Ovary (tissue), 9 donors: ENCODE results near the gene TLDC2. TPM values are rescaled to one million over a fixed set of nuclear protein-coding genes. Genes with fewer than 3 reads are reported as not detected.
"Not testable (repeated sequence)": the region's sequence is repeated elsewhere in the genome, so short reads cannot be mapped to it uniquely, and the experiment has no call there.

Experiments
- DNase-seq, 5 donors: peaks; one replicate each; pipeline ENCODE4 v3.0.0-alpha.2; 2019 to 2020
- H3K27ac ChIP-seq, 2 donors: fragments of 200-600 bp; one replicate each; pipeline versions ENCODE4 v1.5.1 to v1.8.0; 2019 to 2022
- H3K27me3 ChIP-seq: fragments of 200-600 bp; one replicate; pipeline ENCODE4 v1.8.0; 2022
- H3K36me3 ChIP-seq: fragments of 200-600 bp; sonication (generic); one replicate; pipeline ENCODE4 v1.5.1; 2019
- H3K4me1 ChIP-seq: one replicate; pipeline ENCODE4 v1.8.1; 2013; ENCODE audit warnings: mild to moderate bottlenecking, moderate library complexity; ENCODE audit not compliant: insufficient read depth
- H3K4me3 ChIP-seq: fragments of 200-600 bp; sonication (generic); one replicate; pipeline ENCODE4 v1.5.1; 2017
- H3K9me3 ChIP-seq, 2 donors: fragments of 200-600 bp in 1 of 2; sonication (generic) in 1 of 2; one replicate each; pipeline versions ENCODE4 v1.5.1 to v1.8.1; 2013 to 2019; ENCODE audit warnings: mild to moderate bottlenecking in 1 of 2, moderate library complexity in 1 of 2
- CTCF ChIP-seq, 3 donors: fragments of 450-650 bp in 2 of 3; fragments of 200-600 bp in 1 of 3; IDR thresholded peaks; one replicate each; pipeline versions ENCODE4 v1.5.1 to v1.8.0; 2016 to 2022; ENCODE audit warnings: antibody characterized with exemption in 3 of 3, mild to moderate bottlenecking in 1 of 3
- EP300 ChIP-seq: sonication (generic); formaldehyde crosslinking; IDR thresholded peaks from one replicate; pipeline ENCODE4 v1.6.1; 2017; ENCODE audit warnings: antibody characterized with exemption
- POLR2A ChIP-seq: fragments of 450-650 bp; IDR thresholded peaks from one replicate; pipeline ENCODE4 v1.6.1; 2017; ENCODE audit warnings: antibody characterized with exemption, mild to moderate bottlenecking, moderate library complexity
- WGBS, 3 donors: extraction: QIAGEN DNeasy Blood & Tissue Kit in 1 of 3; methylation state at CpG; one replicate each; pipeline versions ENCODE4 v1.1.5 to v1.1.7; 2013 to 2017; 5-methylcytosine and 5-hydroxymethylcytosine counted together
- intact Hi-C, 4 donors: fragments of 100-400 bp; cut with DNase I; formaldehyde crosslinking; loops; one replicate each; pipeline versions ENCODE4 v1.11.0 to v1.15.1; 2022 to 2023
- polyA plus RNA-seq, 2 donors: library from polyadenylated mRNA; stranded (reverse); fragments of 200-250 nt in 1 of 2; fragments of 350-450 nt in 1 of 2; fragmentation: Illumina TruSeq in 1 of 2; extraction: RNeasy Lipid Tissue Mini Kit (QIAGEN cat#74804) in 1 of 2; gene quantifications; one replicate each; pipeline ENCODE4 v1.2.3, GENCODE V29; 2013 to 2014
- total RNA-seq, 7 donors: library from RNA; depleted of rRNA in 2 of 7; stranded (reverse); fragments of >200 nt in 2 of 7; fragmentation: NEBNext Ultra II Directional in 3 of 7; extraction: Animal tissue kit (Norgen Biotek cat#: 25700) in 3 of 7; gene quantifications; one replicate each; pipeline versions ENCODE4 v1.1.0 to v1.2.4, GENCODE V29; 2016 to 2023
- donor health status: DM: no; HTN: no; CAD: no; lungs with moderate emphysema.
- donor health status: DM: no; HTN: no; CAD: no.
- donor health status: Bipolar disorder and iron deficiency.
- donor health status: DM: yes; HTN: yes; CAD: no.
- donor health status: DM: no; HTN: no; CAD: no.
- donor health status: DM: yes; HTN: yes; CAD: no.

TLDC2 gene
- total and polyA plus RNA-seq, 9 donors = 0.10 to 0.95 (median 0.33) TPM; not detected in 4

- Histone ChIP-seq H3K27ac (peak overlapping the region in 1 of 2 donors; percentile 3), H3K4me1 (peaks cover 3% of the 10 kb centered on the region), H3K27me3 (no peaks in the 10 kb centered on the region), H3K36me3 (no peaks in the 10 kb centered on the region), H3K4me3 (no peak overlapping the region), H3K9me3 (no peaks in the 10 kb centered on the region)
- TF ChIP-seq CTCF (IDR thresholded peaks at IDR 0.05) = no peak
- TF ChIP-seq EP300 = no peak
- TF ChIP-seq POLR2A = no peak
- 63 to 67% (median 65%) methylated on average over 8 of the region's 8 CpGs for WGBS, 3 donors
- intact Hi-C loops = loop anchor here in 3 of 4 donors (10.0 kb wide), 4 partner anchors 52 to 662 kb away; partner anchors contain the start of gene DSN1 (in 2 of the 3)
- no peak for DNase-seq
Observed at GRCh38 chr20:36866681-36867495, 9.1 kb upstream of the TLDC2 start.

- H3K27me3 ChIP-seq = no peaks in the 10 kb centered on the region
- no peak overlapping the region for H3K4me3 ChIP-seq
- H3K36me3 ChIP-seq = no peaks in the 10 kb centered on the region
- H3K27ac ChIP-seq = no peak overlapping the region
- no peaks in the 10 kb centered on the region for H3K4me1 ChIP-seq
- no peaks in the 10 kb centered on the region for H3K9me3 ChIP-seq
- DNase-seq = peak in 1 of 5 donors; percentile 7
- WGBS, 3 donors = 72 to 76% (median 76%) methylated on average over 16 of the region's 16 CpGs
- intact Hi-C loops = no loop called here
- TF ChIP-seq EP300 = no peak
- no peak for TF ChIP-seq POLR2A
- TF ChIP-seq CTCF (IDR thresholded peaks at IDR 0.05) = no peak
Observed at GRCh38 chr20:36871640-36872570, 4.0 kb upstream of the TLDC2 start.

- TF ChIP-seq EP300 (no peak), POLR2A (no peak), CTCF (IDR thresholded peaks at IDR 0.05) (no peak)
- DNase-seq = peak in 2 of 5 donors; percentile 36 to 69
- no peak overlapping the region for H3K4me3 ChIP-seq
- no peaks in the 10 kb centered on the region for H3K36me3 ChIP-seq
- no peaks in the 10 kb centered on the region for H3K4me1 ChIP-seq
- H3K9me3 ChIP-seq = no peaks in the 10 kb centered on the region
- WGBS, 3 donors = 20 to 35% (median 29%) methylated on average over 5 of the region's 5 CpGs
- intact Hi-C loops = no loop called here
- no peak overlapping the region for H3K27ac ChIP-seq
- no peaks in the 10 kb centered on the region for H3K27me3 ChIP-seq
Observed at GRCh38 chr20:36872852-36873251, 3.1 kb upstream of the TLDC2 start.

- Histone ChIP-seq H3K27ac (no peak overlapping the region), H3K4me1 (no peaks in the 10 kb centered on the region), H3K36me3 (no peaks in the 10 kb centered on the region), H3K27me3 (no peaks in the 10 kb centered on the region), H3K4me3 (no peak overlapping the region), H3K9me3 (no peaks in the 10 kb centered on the region)
- DNase-seq = no peak
- 80 to 85% (median 84%) methylated on average over 13 of the region's 13 CpGs for WGBS, 3 donors
- TF ChIP-seq POLR2A = no peak
- no peak for TF ChIP-seq CTCF (IDR thresholded peaks at IDR 0.05)
- TF ChIP-seq EP300 = no peak
- intact Hi-C loops = no loop called here
Observed at GRCh38 chr20:36873498-36874189, 2.3 kb upstream of the TLDC2 start.

- DNase-seq, intact Hi-C loops, H3K27me3 ChIP-seq, H3K27ac ChIP-seq, H3K4me3 ChIP-seq, H3K4me1 ChIP-seq, H3K9me3 ChIP-seq, H3K36me3 ChIP-seq: not testable (repeated sequence)
- 77 to 84% (median 81%) methylated on average over 5 of the region's 5 CpGs for WGBS, 3 donors
Observed at GRCh38 chr20:36875093-36875492, 845 bp upstream of the TLDC2 start.
